ENCODE results near the gene MYRF.

The MYRF gene

GRCh38 chr11:61777234-61778090 is 25.0 kb downstream of the MYRF start:
- H3K27ac ChIP-seq: no peak overlapping the region

DNA sequence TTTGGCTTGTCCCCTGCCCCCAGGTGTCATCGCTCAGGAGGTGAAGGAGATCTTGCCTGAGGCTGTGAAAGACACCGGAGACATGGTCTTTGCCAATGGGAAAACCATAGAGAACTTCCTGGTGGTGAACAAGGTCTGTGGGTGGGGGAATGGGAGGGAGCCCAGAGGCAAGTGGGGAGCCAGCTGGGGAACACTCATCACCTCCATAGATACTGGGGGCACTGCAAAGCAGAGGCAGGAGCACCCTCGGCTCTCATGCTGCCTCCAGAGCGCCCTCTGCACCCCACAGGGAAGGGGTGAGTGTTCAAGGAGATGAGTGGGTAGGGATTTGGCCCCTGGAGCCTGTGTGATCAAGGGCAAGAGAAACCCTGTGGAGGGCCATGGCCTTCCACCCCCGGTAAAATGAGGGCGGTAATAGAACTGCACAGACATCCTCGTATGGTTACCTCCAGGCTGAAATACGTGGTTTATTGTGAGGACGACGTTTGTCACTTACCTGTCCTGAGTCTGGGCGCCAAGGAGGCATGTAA is 26.0 kb downstream of the MYRF start:
- TF ChIP-seq, protein P1, sequence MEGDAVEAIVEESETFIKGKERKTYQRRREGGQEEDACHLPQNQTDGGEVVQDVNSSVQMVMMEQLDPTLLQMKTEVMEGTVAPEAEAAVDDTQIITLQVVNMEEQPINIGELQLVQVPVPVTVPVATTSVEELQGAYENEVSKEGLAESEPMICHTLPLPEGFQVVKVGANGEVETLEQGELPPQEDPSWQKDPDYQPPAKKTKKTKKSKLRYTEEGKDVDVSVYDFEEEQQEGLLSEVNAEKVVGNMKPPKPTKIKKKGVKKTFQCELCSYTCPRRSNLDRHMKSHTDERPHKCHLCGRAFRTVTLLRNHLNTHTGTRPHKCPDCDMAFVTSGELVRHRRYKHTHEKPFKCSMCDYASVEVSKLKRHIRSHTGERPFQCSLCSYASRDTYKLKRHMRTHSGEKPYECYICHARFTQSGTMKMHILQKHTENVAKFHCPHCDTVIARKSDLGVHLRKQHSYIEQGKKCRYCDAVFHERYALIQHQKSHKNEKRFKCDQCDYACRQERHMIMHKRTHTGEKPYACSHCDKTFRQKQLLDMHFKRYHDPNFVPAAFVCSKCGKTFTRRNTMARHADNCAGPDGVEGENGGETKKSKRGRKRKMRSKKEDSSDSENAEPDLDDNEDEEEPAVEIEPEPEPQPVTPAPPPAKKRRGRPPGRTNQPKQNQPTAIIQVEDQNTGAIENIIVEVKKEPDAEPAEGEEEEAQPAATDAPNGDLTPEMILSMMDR (conservative IDR thresholded peaks at IDR 0.05): no peak
- TF ChIP-seq ZFX (IDR thresholded peaks at IDR 0.05): no peak
- no peak overlapping the region for H3K27ac ChIP-seq

More at GRCh38 chr11:61777234-61778090, 25.0 kb downstream of the MYRF start:
- TF ChIP-seq, protein P1 (conservative IDR thresholded peaks at IDR 0.05): no peak
- no peak for TF ChIP-seq ZFX (IDR thresholded peaks at IDR 0.05)

- TF ChIP-seq, protein P1 (conservative IDR thresholded peaks at IDR 0.05): no peak
- no peak for TF ChIP-seq ZFX (IDR thresholded peaks at IDR 0.05)
- H3K27ac ChIP-seq: no peak overlapping the region
Observed at GRCh38 chr11:61778920-61779650, 26.6 kb downstream of the MYRF start.

DNA sequence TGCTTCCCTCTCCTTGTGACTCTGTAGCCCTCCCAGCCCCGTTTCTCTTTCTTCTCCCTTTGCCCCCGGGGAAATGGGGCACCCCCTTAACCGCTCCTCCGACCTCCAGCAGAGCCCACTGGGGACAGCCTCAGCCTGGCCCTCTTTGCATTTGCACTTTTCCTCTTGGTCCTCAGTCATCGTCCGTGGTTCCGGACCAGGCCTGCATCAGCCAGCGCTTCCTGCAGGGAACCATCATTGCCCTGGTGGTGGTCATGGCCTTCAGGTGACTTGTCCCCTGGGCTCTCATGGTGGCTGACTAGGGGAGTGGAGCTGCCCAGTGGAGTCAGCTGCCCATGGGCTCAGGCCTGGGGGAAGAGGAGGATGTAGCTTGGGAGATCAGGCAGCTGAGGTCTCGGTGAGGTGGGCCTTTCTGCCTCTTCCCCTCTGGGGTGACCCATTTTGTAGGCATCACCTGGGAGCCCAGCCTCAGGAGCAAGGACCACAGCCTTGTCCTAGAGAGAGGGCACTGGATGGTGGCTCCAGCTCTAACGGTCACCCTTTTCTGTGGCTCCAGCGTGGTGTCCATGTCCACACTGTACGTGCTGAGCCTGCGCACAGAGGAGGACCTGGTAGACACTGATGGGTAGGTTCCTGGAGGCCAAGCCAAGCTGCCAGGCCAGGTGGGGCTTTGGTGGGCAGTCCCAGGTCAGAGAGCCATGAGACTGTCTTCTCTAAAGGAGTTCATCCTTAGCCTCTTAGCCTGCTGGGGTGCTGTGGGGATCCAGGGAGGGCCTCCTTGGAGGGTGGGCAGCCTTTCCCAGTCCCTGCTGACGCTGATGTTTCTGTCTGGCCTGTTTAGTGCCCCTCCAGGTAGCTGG is 27.5 kb downstream of the MYRF start:
- TF ChIP-seq, protein P1 (conservative IDR thresholded peaks at IDR 0.05): no peak
- no peak for TF ChIP-seq ZFX (IDR thresholded peaks at IDR 0.05)
- H3K27ac ChIP-seq: no peak overlapping the region

DNA sequence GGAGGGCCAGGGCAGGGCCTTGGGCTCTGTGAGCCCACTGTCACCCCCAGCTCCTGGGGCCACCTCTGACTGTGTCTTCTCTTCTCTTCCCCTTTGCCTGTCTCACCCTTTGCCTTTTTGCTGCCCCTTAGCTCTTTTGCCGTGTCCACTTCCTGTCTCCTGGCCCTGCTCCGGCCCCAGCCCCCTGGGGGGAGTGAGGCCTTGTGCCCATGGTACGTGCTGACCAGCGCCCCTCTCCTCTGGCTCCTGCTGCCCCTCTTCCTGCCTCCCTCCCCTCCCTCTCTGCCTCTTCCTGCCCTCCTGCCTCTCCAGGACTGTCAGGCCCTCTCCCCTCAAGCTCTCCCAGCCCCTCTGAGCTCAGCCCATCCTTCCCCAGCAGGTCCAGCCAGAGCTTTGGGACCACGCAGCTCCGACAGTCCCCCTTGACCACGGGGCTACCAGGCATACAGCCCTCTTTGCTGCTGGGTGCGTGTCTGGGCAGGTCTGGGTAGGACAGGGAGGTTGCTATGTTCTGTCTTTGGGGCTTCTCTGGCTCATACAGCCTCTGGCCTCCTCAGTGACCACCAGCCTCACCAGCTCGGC is 28.2 kb downstream of the MYRF start:
- no peak overlapping the region for H3K27ac ChIP-seq
- TF ChIP-seq, protein P1 (conservative IDR thresholded peaks at IDR 0.05): no peak

DNA sequence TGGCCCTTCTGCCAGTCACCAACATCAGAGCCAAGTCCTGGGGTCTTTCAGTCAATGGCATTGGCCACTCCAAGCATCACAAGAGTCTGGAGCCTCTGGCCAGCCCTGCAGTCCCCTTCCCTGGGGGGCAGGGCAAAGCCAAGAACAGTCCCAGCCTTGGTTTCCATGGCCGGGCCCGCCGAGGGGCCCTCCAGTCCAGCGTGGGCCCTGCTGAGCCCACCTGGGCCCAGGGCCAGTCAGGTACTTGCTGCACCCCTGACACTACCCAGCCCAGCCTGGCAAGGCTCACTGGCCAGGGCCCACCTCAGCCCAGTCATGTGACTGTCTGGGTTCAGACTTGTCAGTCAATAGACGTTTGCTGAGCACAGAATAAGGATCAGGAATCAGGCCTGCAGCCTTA is 29.1 kb downstream of the MYRF start:
- no peak overlapping the region for H3K27ac ChIP-seq
- TF ChIP-seq, protein P1 (conservative IDR thresholded peaks at IDR 0.05): no peak
- no peak for TF ChIP-seq ZFX (IDR thresholded peaks at IDR 0.05)

All from C4-2B (cell line).